A673 (cell line): Measurements from ENCODE around the gene STT3A. TPM values are rescaled to one million over a fixed set of nuclear protein-coding genes. Genes with fewer than 3 reads are reported as not detected.

Experiments used
- BruUV-seq: library from RNA; stranded (reverse); fragments of 400-500 nt; replicated peaks from 2 replicates; lab custom pipeline; 2021; lab: Mats Ljungman, UMichigan
- CTCF ChIA-PET: fragments of 300-600 bp; sonication (Branson Sonifier 250); formaldehyde crosslinking; loops from one replicate; lab custom pipeline; 2022; ENCODE audit warnings: antibody characterized with exemption; lab: Charles Lee
- POLR2A ChIA-PET: fragments of 300-600 bp; sonication (Branson Sonifier 250); formaldehyde crosslinking; loops from one replicate; lab custom pipeline; 2022; ENCODE audit warnings: antibody characterized with exemption; ENCODE audit not compliant: low non-redundant PET; lab: Charles Lee
- DNase-seq: peaks from one replicate; pipeline ENCODE4 v3.0.0-alpha.2; 2015; ENCODE audit warnings: low spot score
- H3K27ac ChIP-seq: fragments of 200-600 bp; sonication (generic); 2 replicates; pipeline ENCODE4 v1.5.1; 2016; ENCODE audit warnings: mixed run types, low read depth, mild to moderate bottlenecking, mixed read lengths, antibody characterized with exemption, low read length; ENCODE audit not compliant: poor library complexity, severe bottlenecking
- H3K27me3 ChIP-seq: fragments of 200-600 bp; sonication (generic); replicated peaks from 2 replicates; pipeline ENCODE4 v1.6.1; 2017; ENCODE audit warnings: mixed run types, low read depth, mild to moderate bottlenecking, mixed read lengths, antibody characterized with exemption, low read length; ENCODE audit not compliant: insufficient read depth, poor library complexity
- H3K36me3 ChIP-seq: fragments of 200-600 bp; sonication (generic); 2 replicates; pipeline ENCODE4 v1.6.1; 2016; ENCODE audit warnings: mixed run types, mild to moderate bottlenecking, mixed read lengths, antibody characterized with exemption, low read length; ENCODE audit not compliant: insufficient read depth, poor library complexity, severe bottlenecking
- H3K4me1 ChIP-seq: fragments of 200-600 bp; sonication (generic); 2 replicates; pipeline ENCODE4 v1.6.1; 2017; ENCODE audit warnings: mixed run types, mild to moderate bottlenecking, mixed read lengths, antibody characterized with exemption, low read length; ENCODE audit not compliant: insufficient read depth, poor library complexity, severe bottlenecking
- H3K4me3 ChIP-seq: fragments of 200-600 bp; sonication (generic); 2 replicates; pipeline ENCODE4 v1.5.1; 2016; ENCODE audit warnings: low read depth, mixed run types, mild to moderate bottlenecking, mixed read lengths, low read length; ENCODE audit not compliant: poor library complexity, severe bottlenecking
- H3K9me3 ChIP-seq: fragments of 200-600 bp; sonication (generic); 2 replicates; pipeline ENCODE4 v1.6.1; 2016; ENCODE audit warnings: mixed run types, low read depth, mild to moderate bottlenecking, mixed read lengths, antibody characterized with exemption, low read length; ENCODE audit not compliant: poor library complexity, severe bottlenecking
- EZH2 ChIP-seq: fragments of 200-600 bp; sonication (generic); IDR thresholded peaks from 2 replicates; pipeline ENCODE4 v1.6.1; 2017; ENCODE audit warnings: borderline replicate concordance, low read depth, mild to moderate bottlenecking, mixed read lengths, antibody characterized with exemption, low read length; ENCODE audit not compliant: poor library complexity, severe bottlenecking
- intact Hi-C: fragments of 100-400 bp; cut with micrococcal nuclease; formaldehyde crosslinking; loops from one replicate; pipeline ENCODE4 v1.10.0; 2022; ENCODE audit not compliant: unreplicated experiment
- total RNA-seq: library from RNA; stranded (reverse); gene quantifications from 2 replicates; pipeline ENCODE4 v1.2.3, GENCODE V29; 2021
- TF ChIP-seq, protein P1 (sequence below): fragments of 300-800, 200-600 bp; sonication (generic); conservative IDR thresholded peaks from 2 replicates; pipeline ENCODE4 v1.5.1; 2017; ENCODE audit warnings: low read depth, mild to moderate bottlenecking, antibody characterized with exemption, low read length, moderate library complexity, mixed read lengths

Gene STT3A
- total RNA-seq, 1 experiment from 2014 or later: 278 TPM

DNA sequence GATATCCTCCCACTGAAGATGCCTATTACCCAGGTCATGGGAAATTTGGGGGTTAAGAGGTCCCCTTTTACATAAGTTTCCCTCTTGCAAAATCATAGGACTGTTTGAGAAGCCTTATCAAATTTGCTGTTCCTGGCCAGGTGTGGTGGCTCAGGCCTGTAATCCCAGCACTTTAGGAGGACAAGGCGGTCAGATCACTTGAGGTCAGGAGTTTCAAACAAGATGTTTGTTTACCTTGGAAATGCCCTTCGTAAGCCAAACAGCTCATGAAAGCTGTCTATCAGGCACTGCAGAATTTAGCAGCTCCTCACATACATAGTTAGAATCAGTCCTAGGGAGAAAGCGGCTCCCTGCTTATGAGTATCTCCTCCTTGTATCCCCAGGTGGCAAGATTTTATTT, 28.3 kb upstream of the STT3A start:
- ChIA-PET CTCF (no interaction called here), POLR2A (no interaction called here)
- H3K4me1 ChIP-seq: no peaks in the 10 kb centered on the region
- intact Hi-C loops: loop anchor here (10.0 kb wide), 1 partner anchor 320 kb away; the partner anchor contains the start of gene HYLS1
- no peaks in the 10 kb centered on the region for H3K27me3 ChIP-seq
- no peak for TF ChIP-seq EZH2
- TF ChIP-seq, protein P1, sequence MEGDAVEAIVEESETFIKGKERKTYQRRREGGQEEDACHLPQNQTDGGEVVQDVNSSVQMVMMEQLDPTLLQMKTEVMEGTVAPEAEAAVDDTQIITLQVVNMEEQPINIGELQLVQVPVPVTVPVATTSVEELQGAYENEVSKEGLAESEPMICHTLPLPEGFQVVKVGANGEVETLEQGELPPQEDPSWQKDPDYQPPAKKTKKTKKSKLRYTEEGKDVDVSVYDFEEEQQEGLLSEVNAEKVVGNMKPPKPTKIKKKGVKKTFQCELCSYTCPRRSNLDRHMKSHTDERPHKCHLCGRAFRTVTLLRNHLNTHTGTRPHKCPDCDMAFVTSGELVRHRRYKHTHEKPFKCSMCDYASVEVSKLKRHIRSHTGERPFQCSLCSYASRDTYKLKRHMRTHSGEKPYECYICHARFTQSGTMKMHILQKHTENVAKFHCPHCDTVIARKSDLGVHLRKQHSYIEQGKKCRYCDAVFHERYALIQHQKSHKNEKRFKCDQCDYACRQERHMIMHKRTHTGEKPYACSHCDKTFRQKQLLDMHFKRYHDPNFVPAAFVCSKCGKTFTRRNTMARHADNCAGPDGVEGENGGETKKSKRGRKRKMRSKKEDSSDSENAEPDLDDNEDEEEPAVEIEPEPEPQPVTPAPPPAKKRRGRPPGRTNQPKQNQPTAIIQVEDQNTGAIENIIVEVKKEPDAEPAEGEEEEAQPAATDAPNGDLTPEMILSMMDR: no peak
- no peaks in the 10 kb centered on the region for H3K36me3 ChIP-seq
- no peak overlapping the region for H3K4me3 ChIP-seq
- no peak overlapping the region for H3K27ac ChIP-seq
- no TSS peak for BruUV-seq
- H3K9me3 ChIP-seq: no peaks in the 10 kb centered on the region
- no peak for DNase-seq

DNA sequence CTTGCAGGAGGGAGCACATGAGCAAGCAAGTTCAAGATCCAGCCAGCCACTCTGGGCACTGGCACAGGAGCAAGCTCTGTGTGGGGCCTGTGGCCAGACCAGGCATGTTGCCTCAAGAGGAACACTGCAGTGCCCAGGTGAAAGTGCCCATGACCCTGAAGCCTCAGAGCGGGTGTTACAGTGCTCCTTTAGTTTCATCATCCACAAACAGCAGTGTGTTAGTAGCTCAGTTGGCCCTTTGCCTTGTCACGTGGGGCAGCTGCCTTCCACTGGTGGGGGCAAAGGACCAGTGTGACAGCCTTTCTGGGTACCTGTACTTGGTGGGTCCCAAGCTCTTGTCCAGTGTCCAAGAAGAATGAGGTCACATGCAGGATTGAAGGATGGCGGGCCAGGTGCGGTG, 26.4 kb upstream of the STT3A start:
- no peaks in the 10 kb centered on the region for H3K27me3 ChIP-seq
- H3K4me3 ChIP-seq: no peak overlapping the region
- H3K36me3 ChIP-seq: no peaks in the 10 kb centered on the region
- no peak for DNase-seq
- TF ChIP-seq, protein P1: no peak
- no peak for TF ChIP-seq EZH2
- H3K4me1 ChIP-seq: peaks cover 13% of the 10 kb centered on the region
- no peaks in the 10 kb centered on the region for H3K9me3 ChIP-seq
- BruUV-seq: no TSS peak
- POLR2A ChIA-PET: no interaction called here
- CTCF ChIA-PET: no interaction called here
- H3K27ac ChIP-seq: no peak overlapping the region
- intact Hi-C loops: loop anchor here (10.0 kb wide), 1 partner anchor 319 kb away; the partner anchor contains the start of gene HYLS1

DNA sequence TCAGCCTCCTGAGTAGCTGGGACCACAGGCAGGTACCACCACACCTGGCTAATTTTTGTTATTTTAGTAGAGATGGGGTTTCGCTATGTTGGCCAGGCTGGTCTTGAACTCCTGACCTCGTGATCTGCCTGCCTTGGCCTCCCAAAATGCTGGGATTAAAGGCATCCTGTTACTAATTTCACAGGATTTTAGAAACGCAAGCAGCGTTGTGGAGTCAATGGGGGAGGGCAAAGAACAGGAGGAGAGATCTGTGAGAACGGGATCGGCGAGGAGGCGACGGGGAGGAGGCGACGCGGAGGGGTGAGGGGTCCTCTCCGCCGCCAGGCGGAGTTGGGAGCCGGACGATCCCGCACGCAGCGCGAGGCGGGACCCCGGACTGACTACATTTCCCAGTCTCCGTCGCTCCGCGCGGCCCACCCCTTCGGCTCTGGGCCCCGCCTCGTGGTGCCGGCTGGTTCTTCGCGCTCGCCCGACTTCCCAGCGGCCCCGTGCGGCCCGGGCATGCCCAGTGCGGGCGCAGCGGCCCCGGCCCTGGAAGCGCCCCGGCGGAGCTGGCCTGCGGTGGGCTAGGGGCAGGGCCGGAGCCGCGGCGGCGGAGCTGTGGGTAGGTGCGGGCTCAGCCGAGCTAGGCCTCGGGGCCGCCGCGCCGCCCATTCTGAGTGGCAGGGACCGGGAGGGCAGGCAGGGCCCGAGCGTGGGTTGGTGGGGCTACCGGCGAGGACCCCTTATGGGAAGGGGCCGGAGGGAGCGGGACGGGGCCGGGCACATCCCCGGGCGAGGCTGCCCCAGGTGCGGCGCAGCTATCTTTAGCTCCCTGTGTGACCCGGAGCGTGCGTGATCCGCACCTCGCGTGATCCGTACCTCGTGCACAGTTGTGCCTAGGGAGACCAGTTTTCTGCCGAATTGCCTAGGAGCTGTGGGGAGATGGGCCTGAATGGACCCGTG, 23.4 kb upstream of the STT3A start, which contains the start of gene EI24:
Gene EI24 (plus strand): TSS at position 508 of the 945 bp plus-strand sequence. CDS start 3,051 bp downstream, outside the sequence.
- H3K27ac ChIP-seq: peak within 1 kb of the TSS; percentile 92
- peak within 1 kb of the TSS; percentile 92 for H3K4me3 ChIP-seq
- no peak for TF ChIP-seq EZH2
- TF ChIP-seq, protein P1: peak; percentile 79
- peaks cover 18% of the 10 kb centered on the region for H3K36me3 ChIP-seq
- DNase-seq: peak; percentile 98
- no peaks in the 10 kb centered on the region for H3K27me3 ChIP-seq
- H3K4me1 ChIP-seq: peaks cover 13% of the 10 kb centered on the region
- CTCF ChIA-PET: no interaction called here
- H3K9me3 ChIP-seq: no peaks in the 10 kb centered on the region
- POLR2A ChIA-PET: no interaction called here
- BruUV-seq: no TSS peak
- intact Hi-C loops: loop anchor here (10.0 kb wide), 1 partner anchor 316 kb away; the partner anchor contains the start of gene HYLS1
